ENCODE measurements around the gene MON1B. TPM values are rescaled to one million over a fixed set of nuclear protein-coding genes. Genes with fewer than 3 reads are reported as not detected.
A peak's percentile ranks its signal among the peaks of the same experiment; 100 is the strongest.

Gene MON1B
- total and polyA plus RNA-seq, 2 donors: 7.9 to 14.3 TPM

DNA sequence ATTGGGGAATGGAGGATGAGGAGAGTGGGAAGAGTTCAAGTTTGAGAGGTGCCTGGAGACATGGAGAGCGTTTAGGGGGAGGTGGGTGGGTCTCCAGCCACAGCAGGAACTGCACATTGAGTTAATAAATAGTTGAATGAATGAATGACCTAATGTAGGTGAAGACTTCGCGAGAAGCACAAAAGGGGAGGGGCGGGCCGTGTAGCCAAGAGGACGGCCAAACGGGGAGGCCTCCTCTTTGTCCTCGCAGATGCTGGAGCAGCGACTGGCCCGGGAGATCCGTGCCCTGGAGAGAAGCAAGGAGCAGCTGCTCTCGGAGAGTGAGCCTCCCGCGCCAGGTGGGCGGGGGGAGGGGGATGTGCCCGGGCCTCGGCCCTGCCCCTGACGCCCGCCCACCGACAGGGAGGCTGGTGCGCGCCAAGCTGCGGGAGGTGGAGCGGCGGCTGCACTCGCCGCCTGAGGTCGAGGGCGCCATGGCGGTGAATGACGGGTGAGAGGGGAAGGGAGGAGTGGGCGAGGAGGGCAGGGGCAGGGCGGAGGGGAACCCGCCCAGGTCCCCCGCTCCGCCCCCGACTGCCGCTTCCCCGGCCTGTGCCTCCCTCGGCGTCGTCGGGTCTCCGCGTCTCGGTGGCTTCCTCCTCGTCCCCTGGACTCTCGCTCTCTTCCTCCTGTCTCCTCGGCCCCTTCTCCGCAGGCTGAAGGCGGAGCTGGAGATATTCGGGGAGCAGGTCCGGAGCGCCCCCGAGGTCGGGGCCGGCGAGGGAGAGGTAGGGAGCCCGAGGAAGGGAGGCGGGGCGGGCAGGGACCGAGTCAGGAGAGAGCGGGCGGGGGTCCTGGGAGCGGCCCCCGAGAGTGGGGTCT is 21.1 kb downstream of the MON1B start:
- WGBS: 2% methylated on average over 66 of the region's 66 CpGs
- peak overlapping the region; percentile 67 to 70 for H3K4me3 ChIP-seq (ENCODE audit: low read length in 2 of 2)
- DNase-seq (ENCODE audit: low read depth in 6 of 9, low spot score in 9 of 9): peak in 8 of 9 donors; percentile 43 to 92 (median 78)
- peak overlapping the region; percentile 69 to 84 for H3K27ac ChIP-seq (ENCODE audit: low read depth in 1 of 2, low read length in 1 of 2)
- H3K36me3 ChIP-seq (ENCODE audit: control insufficient read depth in 2 of 2, insufficient read depth in 2 of 2, low read length in 1 of 2): no peaks in the 10 kb centered on the region
- peaks cover 0 to 9% of the 10 kb centered on the region in 2 donors for H3K4me1 ChIP-seq (ENCODE audit: control insufficient read depth in 2 of 2, insufficient read depth in 2 of 2, low read length in 2 of 2)
- no peaks in the 10 kb centered on the region for H3K27me3 ChIP-seq (ENCODE audit: control insufficient read depth in 2 of 2, insufficient read depth in 1 of 2, low read length in 1 of 2)
- peaks cover 0 to 9% of the 10 kb centered on the region in 2 donors for H3K9me3 ChIP-seq (ENCODE audit: control insufficient read depth in 2 of 2, insufficient read depth in 1 of 2, low read length in 1 of 2)

DNA sequence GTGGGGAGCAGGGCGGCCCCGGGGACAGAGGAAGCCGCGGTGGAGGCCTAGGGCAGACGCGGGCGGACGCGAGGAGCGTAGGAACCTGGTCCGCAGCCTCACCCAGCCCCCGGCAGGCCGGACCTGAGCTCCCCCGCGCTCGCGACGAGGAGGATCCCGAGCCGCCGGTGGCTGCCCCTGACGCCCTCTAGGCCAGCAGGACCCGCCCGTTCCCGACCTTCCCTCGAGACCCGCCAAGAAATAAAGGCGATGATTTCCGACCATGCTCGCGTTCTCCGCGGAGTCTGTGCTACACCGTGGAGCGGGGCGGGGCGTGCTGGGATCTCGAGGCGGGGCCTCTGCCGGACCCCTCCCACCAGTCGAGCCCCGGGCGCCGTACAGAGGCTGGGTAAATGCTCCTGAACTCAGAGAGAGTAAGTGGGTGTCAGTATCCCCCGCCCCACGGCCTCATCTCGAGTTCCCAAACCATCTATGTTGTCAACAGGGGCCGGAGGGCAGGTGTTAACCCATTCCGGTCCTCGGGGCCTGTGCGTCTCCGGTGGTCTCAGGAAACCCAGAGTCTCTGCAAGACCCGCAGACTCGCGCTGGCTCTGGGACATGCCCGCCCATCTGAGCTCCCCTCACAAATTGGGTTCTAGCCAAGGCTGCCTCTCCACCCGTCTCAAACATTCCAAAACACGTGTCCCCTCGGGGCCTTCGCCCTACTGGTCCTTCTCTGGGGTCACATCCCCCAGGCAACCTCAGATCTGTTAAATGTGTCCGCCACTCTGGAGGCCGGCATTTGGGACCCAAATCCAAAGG is 22.0 kb downstream of the MON1B start:
- WGBS: 24% methylated on average over 62 of the region's 62 CpGs
- peak in 8 of 9 donors; percentile 33 to 80 (median 62) for DNase-seq (ENCODE audit: low read depth in 6 of 9, low spot score in 9 of 9)
- H3K4me3 ChIP-seq (ENCODE audit: low read length in 2 of 2): peak overlapping the region; percentile 67 to 70
- H3K36me3 ChIP-seq (ENCODE audit: control insufficient read depth in 2 of 2, insufficient read depth in 2 of 2, low read length in 1 of 2): no peaks in the 10 kb centered on the region
- no peaks in the 10 kb centered on the region for H3K27me3 ChIP-seq (ENCODE audit: control insufficient read depth in 2 of 2, insufficient read depth in 1 of 2, low read length in 1 of 2)
- peak overlapping the region; percentile 69 to 84 for H3K27ac ChIP-seq (ENCODE audit: low read depth in 1 of 2, low read length in 1 of 2)
- peaks cover 0 to 9% of the 10 kb centered on the region in 2 donors for H3K4me1 ChIP-seq (ENCODE audit: control insufficient read depth in 2 of 2, insufficient read depth in 2 of 2, low read length in 2 of 2)
- H3K9me3 ChIP-seq (ENCODE audit: control insufficient read depth in 2 of 2, insufficient read depth in 1 of 2, low read length in 1 of 2): peaks cover 0 to 9% of the 10 kb centered on the region in 2 donors

DNA sequence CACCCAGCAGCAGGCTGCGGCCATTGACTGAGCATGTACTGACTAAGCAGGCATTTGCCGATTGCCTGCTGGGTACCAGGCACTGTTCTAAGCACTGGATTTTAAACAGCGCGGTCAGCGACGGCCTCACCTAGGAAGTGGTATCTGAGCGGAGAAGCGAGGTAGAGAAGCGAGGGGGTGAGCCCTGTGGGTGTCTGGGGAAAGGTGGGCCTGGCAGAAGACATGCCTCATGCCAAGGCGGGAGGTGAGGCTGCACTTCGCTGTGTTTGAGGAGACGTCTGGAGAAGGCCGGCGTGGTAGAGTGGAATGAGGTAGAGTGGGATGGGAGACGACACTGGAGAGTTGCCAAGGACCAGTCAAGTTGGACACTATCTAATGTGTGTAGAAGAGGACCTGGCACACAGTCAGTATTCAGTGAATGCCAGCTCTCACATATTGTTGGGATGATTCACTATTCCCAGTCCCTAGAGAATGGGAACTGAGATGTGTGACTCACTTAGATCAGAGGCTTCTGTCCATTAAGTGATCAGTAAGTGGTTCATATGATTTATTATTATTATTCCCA is 22.6 kb downstream of the MON1B start:
- Histone ChIP-seq H3K4me3 (ENCODE audit: low read length in 2 of 2) (no peak overlapping the region), H3K27ac (ENCODE audit: low read depth in 1 of 2, low read length in 1 of 2) (no peak overlapping the region), H3K27me3 (ENCODE audit: control insufficient read depth in 2 of 2, insufficient read depth in 1 of 2, low read length in 1 of 2) (no peaks in the 10 kb centered on the region), H3K4me1 (ENCODE audit: control insufficient read depth in 2 of 2, insufficient read depth in 2 of 2, low read length in 2 of 2) (peaks cover 0 to 9% of the 10 kb centered on the region in 2 donors), H3K36me3 (ENCODE audit: control insufficient read depth in 2 of 2, insufficient read depth in 2 of 2, low read length in 1 of 2) (no peaks in the 10 kb centered on the region), H3K9me3 (ENCODE audit: control insufficient read depth in 2 of 2, insufficient read depth in 1 of 2, low read length in 1 of 2) (peaks cover 0 to 9% of the 10 kb centered on the region in 2 donors)
- WGBS: 94% methylated on average over 15 of the region's 15 CpGs
- no peak for DNase-seq (ENCODE audit: low read depth in 6 of 9, low spot score in 9 of 9)

DNA sequence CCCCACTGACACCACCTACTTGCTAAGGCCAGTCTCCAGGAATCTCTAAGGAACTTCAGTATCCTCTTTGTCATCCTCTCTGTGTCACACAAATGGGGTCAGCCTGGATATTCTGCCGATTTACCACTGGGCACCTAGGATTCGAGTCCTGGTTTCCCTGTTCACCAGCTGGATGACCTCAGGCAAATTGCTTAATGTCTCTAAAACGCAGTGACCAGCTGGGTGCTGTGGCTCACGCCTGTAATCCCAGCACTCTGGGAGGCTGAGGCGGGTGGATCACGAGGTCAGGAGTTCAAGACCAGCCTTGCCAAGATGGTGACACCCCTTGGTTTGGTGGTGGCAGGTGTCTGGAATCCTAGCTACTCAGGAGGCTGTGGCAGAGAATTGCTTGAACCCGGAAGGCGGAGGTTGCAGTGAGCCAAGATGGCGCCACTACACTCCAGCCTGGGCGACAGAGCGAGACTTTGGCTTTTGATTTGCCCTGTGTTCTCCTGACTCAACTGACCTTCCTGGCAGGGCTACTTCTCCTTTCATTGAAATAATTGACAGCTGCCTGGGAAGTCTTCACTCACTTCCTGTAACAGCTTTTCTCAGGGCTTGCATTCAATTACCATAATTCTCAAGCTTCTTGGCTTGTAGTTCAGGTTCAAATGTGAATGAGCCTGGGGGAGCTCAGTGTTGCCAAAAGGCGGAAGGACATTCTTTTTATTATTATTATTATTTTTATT is 23.6 kb downstream of the MON1B start:
- DNase-seq (ENCODE audit: low read depth in 6 of 9, low spot score in 9 of 9): no peak
- Histone ChIP-seq H3K27ac (ENCODE audit: low read depth in 1 of 2, low read length in 1 of 2) (no peak overlapping the region), H3K4me1 (ENCODE audit: control insufficient read depth in 2 of 2, insufficient read depth in 2 of 2, low read length in 2 of 2) (peaks cover 0 to 9% of the 10 kb centered on the region in 2 donors), H3K36me3 (ENCODE audit: control insufficient read depth in 2 of 2, insufficient read depth in 2 of 2, low read length in 1 of 2) (no peaks in the 10 kb centered on the region), H3K27me3 (ENCODE audit: control insufficient read depth in 2 of 2, insufficient read depth in 1 of 2, low read length in 1 of 2) (no peaks in the 10 kb centered on the region), H3K9me3 (ENCODE audit: control insufficient read depth in 2 of 2, insufficient read depth in 1 of 2, low read length in 1 of 2) (peaks cover 0 to 9% of the 10 kb centered on the region in 2 donors), H3K4me3 (ENCODE audit: low read length in 2 of 2) (no peak overlapping the region)
- WGBS: 91% methylated on average over 12 of the region's 12 CpGs

DNA sequence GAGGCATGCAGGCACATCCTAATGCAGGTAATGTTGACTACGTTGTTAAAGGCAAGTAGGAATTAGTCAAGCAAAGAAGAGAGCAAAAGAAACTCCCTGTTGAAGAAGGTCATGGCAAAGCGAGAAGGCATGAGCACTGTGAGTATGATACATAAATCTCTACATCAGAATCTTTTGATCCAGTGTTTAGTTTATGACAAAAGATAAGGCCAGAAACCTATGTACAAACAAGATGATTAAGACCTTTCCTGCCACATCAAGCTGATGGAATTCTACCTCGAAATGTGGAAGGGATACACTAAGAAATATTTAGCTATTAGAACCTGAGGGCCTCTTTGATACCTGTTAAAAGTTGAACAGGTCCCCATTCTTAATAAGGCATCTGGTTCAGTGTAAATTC is 28.4 kb downstream of the MON1B start:
- DNase-seq (ENCODE audit: low read depth in 6 of 9, low spot score in 9 of 9): no peak
- no peaks in the 10 kb centered on the region for H3K36me3 ChIP-seq (ENCODE audit: control insufficient read depth in 2 of 2, insufficient read depth in 2 of 2, low read length in 1 of 2)
- H3K27me3 ChIP-seq (ENCODE audit: control insufficient read depth in 2 of 2, insufficient read depth in 1 of 2, low read length in 1 of 2): no peaks in the 10 kb centered on the region
- no peaks in the 10 kb centered on the region for H3K4me1 ChIP-seq (ENCODE audit: control insufficient read depth in 2 of 2, insufficient read depth in 2 of 2, low read length in 2 of 2)
- H3K4me3 ChIP-seq (ENCODE audit: low read length in 2 of 2): no peak overlapping the region
- H3K9me3 ChIP-seq (ENCODE audit: control insufficient read depth in 2 of 2, insufficient read depth in 1 of 2, low read length in 1 of 2): no peaks in the 10 kb centered on the region
- WGBS: 96% methylated on average over 3 of the region's 3 CpGs
- no peak overlapping the region for H3K27ac ChIP-seq (ENCODE audit: low read depth in 1 of 2, low read length in 1 of 2)

DNA sequence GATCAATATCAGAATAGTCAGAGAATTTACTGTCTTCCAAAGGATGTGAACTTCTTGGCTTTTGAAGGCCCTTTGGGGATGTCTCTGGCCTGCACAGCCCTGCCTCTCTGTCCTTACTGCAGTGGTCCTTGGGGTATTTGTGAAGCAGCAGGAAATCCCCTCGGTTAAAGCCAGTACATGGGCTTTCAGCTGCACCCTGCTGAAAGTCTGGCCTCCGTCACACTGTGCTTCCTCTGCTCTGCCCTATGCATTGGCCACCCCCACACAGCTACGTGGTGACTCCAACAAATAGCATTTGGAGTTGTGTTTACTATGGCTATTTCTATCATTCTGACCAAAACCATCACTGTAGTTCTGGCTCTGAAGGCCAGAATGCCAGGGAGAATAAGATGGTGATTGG is 29.4 kb downstream of the MON1B start:
- H3K27me3 ChIP-seq (ENCODE audit: control insufficient read depth in 2 of 2, insufficient read depth in 1 of 2, low read length in 1 of 2): no peaks in the 10 kb centered on the region
- DNase-seq (ENCODE audit: low read depth in 6 of 9, low spot score in 9 of 9): no peak
- no peak overlapping the region for H3K4me3 ChIP-seq (ENCODE audit: low read length in 2 of 2)
- no peaks in the 10 kb centered on the region for H3K9me3 ChIP-seq (ENCODE audit: control insufficient read depth in 2 of 2, insufficient read depth in 1 of 2, low read length in 1 of 2)
- WGBS: 91% methylated on average over 3 of the region's 3 CpGs
- no peaks in the 10 kb centered on the region for H3K4me1 ChIP-seq (ENCODE audit: control insufficient read depth in 2 of 2, insufficient read depth in 2 of 2, low read length in 2 of 2)
- H3K27ac ChIP-seq (ENCODE audit: low read depth in 1 of 2, low read length in 1 of 2): no peak overlapping the region
- H3K36me3 ChIP-seq (ENCODE audit: control insufficient read depth in 2 of 2, insufficient read depth in 2 of 2, low read length in 1 of 2): no peaks in the 10 kb centered on the region

DNA sequence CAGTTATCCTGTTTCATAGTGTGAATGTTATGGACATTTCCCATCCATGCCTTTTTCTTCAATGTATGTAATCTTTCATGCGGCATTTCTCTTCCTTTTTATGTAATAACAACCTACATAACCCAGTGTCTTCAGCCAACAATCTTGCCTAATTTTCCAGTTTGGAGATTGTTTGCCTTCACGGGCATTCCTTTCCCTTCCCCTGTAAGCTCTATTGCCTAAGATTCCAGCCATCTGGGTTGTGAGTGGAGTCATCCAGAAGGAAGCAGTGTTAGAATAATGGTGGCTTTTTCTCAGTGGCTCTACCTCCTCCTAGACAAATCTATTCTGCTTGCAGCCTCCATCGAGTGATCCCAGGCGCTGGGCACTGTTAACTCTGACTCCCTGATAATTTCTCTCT is 30.5 kb downstream of the MON1B start:
- WGBS: 82% methylated on average over 4 of the region's 4 CpGs
- no peak for DNase-seq (ENCODE audit: low read depth in 6 of 9, low spot score in 9 of 9)
- Histone ChIP-seq H3K4me1 (ENCODE audit: control insufficient read depth in 2 of 2, insufficient read depth in 2 of 2, low read length in 2 of 2) (no peaks in the 10 kb centered on the region), H3K36me3 (ENCODE audit: control insufficient read depth in 2 of 2, insufficient read depth in 2 of 2, low read length in 1 of 2) (no peaks in the 10 kb centered on the region), H3K27me3 (ENCODE audit: control insufficient read depth in 2 of 2, insufficient read depth in 1 of 2, low read length in 1 of 2) (no peaks in the 10 kb centered on the region), H3K27ac (ENCODE audit: low read depth in 1 of 2, low read length in 1 of 2) (no peak overlapping the region), H3K9me3 (ENCODE audit: control insufficient read depth in 2 of 2, insufficient read depth in 1 of 2, low read length in 1 of 2) (no peaks in the 10 kb centered on the region), H3K4me3 (ENCODE audit: low read length in 2 of 2) (no peak overlapping the region)

DNA sequence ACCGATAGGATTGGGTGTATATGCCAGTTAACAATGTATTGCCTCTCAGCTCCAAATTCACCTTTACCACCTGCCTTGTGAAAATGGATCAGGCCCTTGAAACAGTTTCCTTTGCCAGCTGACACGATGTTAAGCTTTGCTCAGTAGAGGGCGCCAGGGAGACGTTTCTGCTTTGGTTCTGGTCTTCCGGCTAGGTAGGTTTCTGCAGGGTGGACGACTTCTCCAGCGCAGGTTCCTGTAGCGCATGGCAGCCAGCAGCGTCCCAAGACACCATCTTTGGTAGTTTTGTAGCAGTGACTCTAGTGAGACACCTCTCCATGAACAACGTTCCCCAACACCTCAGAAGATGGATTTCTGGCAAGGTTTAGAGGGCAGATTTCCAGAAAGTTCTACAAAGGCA is 32.2 kb downstream of the MON1B start:
- 74% methylated on average over 10 of the region's 10 CpGs for WGBS
- no peak overlapping the region for H3K4me3 ChIP-seq (ENCODE audit: low read length in 2 of 2)

More for the DNA sequence above, 32.2 kb downstream of the MON1B start:
- Histone ChIP-seq H3K36me3 (ENCODE audit: control insufficient read depth in 2 of 2, insufficient read depth in 2 of 2, low read length in 1 of 2) (no peaks in the 10 kb centered on the region), H3K27ac (ENCODE audit: low read depth in 1 of 2, low read length in 1 of 2) (no peak overlapping the region), H3K9me3 (ENCODE audit: control insufficient read depth in 2 of 2, insufficient read depth in 1 of 2, low read length in 1 of 2) (no peaks in the 10 kb centered on the region), H3K27me3 (ENCODE audit: control insufficient read depth in 2 of 2, insufficient read depth in 1 of 2, low read length in 1 of 2) (no peaks in the 10 kb centered on the region), H3K4me1 (ENCODE audit: control insufficient read depth in 2 of 2, insufficient read depth in 2 of 2, low read length in 2 of 2) (no peaks in the 10 kb centered on the region)
- DNase-seq (ENCODE audit: low read depth in 6 of 9, low spot score in 9 of 9): peak in 4 of 9 donors; percentile 13 to 29 (median 20)
